Measurements from ENCODE around the gene GRID1. TPM values are rescaled to one million over a fixed set of nuclear protein-coding genes. Genes with fewer than 3 reads are reported as not detected.

GRID1 gene
- total RNA-seq, 1 donor: not detected

- no peak for DNase-seq (ENCODE audit: low read depth)
- H3K4me3 ChIP-seq (ENCODE audit: low read depth, low read length): no peak overlapping the region
Measured at GRCh38 chr10:86217371-86218080, 149.1 kb downstream of the GRID1 start.

GRCh38 chr10:86216886-86217285 is 149.7 kb downstream of the GRID1 start:
- TF ChIP-seq CTCF (IDR thresholded peaks at IDR 0.05; ENCODE audit: insufficient read depth, low read depth, low read length): no peak
- H3K4me3 ChIP-seq (ENCODE audit: low read depth, low read length): no peak overlapping the region
- no peak for DNase-seq (ENCODE audit: low read depth)

More at GRCh38 chr10:86217371-86218080, 149.1 kb downstream of the GRID1 start:
- no peak for TF ChIP-seq CTCF (IDR thresholded peaks at IDR 0.05; ENCODE audit: insufficient read depth, low read depth, low read length)

GRCh38 chr10:86215712-86216111 is 150.9 kb downstream of the GRID1 start:
- TF ChIP-seq CTCF (IDR thresholded peaks at IDR 0.05; ENCODE audit: insufficient read depth, low read depth, low read length): no peak
- H3K4me3 ChIP-seq (ENCODE audit: low read depth, low read length): no peak overlapping the region
- no peak for DNase-seq (ENCODE audit: low read depth)

- H3K4me3 ChIP-seq (ENCODE audit: low read depth, low read length): no peak overlapping the region
- TF ChIP-seq CTCF (IDR thresholded peaks at IDR 0.05; ENCODE audit: insufficient read depth, low read depth, low read length): no peak
- no peak for DNase-seq (ENCODE audit: low read depth)
Measured at GRCh38 chr10:86215046-86215445, 151.5 kb downstream of the GRID1 start.

GRCh38 chr10:86213148-86213547 is 153.4 kb downstream of the GRID1 start:
- no peak for TF ChIP-seq CTCF (IDR thresholded peaks at IDR 0.05; ENCODE audit: insufficient read depth, low read depth, low read length)
- DNase-seq (ENCODE audit: low read depth): no peak
- no peak overlapping the region for H3K4me3 ChIP-seq (ENCODE audit: low read depth, low read length)

DNA sequence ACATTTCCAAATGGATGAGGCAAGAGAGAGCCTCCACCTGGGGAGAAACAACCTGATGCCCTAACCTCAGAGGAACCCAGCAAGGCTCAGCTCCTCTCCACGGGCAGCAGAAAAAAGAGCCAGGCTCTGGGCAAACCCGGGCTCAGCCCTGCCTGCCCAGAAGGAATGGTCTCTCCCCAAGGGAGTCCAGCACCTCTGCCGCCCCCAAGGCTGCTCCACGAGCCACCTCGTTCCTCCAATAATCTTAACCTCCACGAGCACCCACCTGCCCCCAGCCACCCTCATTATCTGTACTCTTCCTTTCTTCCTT is 154.2 kb downstream of the GRID1 start:
- no peak for DNase-seq (ENCODE audit: low read depth)
- TF ChIP-seq CTCF (IDR thresholded peaks at IDR 0.05; ENCODE audit: insufficient read depth, low read depth, low read length): no peak
- H3K4me3 ChIP-seq (ENCODE audit: low read depth, low read length): no peak overlapping the region

Measured in fibroblast of villous mesenchyme (primary cell).